GM18907 (cell line): Measurements from ENCODE around the gene MAST2.

Source experiments
- ATAC-seq: cut with Tn5 transposase; IDR thresholded peaks from one replicate; pipeline ENCODE4 v1.9.1; 2021; ENCODE audit warnings: mild to moderate bottlenecking, moderate library complexity; ENCODE audit not compliant: unreplicated experiment

The MAST2 gene

GRCh38 chr1:46013581-46013980, 210.2 kb downstream of the MAST2 start:
- no peak for ATAC-seq

- no peak for ATAC-seq
These were observed 214.6 kb downstream of the MAST2 start for GRCh38 chr1:46017876-46018503.

- no peak for ATAC-seq
These were observed 215.9 kb downstream of the MAST2 start for GRCh38 chr1:46019348-46019747.

DNA sequence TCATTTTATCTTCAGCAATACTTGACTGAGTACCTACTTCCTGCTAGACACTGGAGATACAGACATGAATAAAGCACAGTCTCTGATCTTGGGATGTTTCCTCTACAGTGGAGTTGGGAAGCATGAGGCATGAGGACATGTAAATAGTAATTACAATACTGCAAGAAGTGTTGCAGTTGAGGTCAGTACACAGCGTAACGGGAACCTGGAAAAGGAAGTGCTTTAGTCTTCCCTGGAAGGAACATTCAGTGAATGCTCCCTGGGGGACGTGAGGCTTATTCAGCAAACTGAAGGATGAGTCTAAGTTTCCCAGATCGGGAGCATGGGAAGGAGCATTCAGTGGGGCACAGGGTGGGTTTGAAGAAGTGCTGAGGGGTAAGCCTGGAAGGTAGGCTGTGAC, 216.6 kb downstream of the MAST2 start:
- ATAC-seq, result no peak

- ATAC-seq, result no peak
These were observed 217.9 kb downstream of the MAST2 start for GRCh38 chr1:46021046-46021996.

DNA sequence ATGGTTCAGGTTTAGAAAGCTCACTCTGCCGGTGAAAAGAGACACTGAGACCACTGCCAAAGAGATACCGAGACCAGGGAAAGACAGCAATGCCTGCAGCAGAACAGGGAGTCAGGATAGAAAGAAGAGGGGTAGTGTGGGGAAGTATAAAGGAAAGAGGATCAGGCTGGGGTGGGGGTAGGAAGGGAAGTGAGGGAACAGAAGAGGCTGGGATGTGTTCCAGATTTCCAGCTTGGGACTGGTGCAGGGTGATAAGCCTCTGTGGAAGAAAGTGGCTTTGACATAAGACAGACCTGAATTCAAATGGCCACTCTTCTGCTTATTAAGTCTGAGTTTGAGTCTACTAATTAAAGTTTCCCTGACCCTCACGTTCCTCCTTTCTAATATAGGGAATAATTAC, 223.1 kb downstream of the MAST2 start:
- ATAC-seq, result no peak

GRCh38 chr1:46027788-46028573, 224.6 kb downstream of the MAST2 start:
- no peak for ATAC-seq

GRCh38 chr1:46030074-46030870, 226.9 kb downstream of the MAST2 start:
- no peak for ATAC-seq

DNA sequence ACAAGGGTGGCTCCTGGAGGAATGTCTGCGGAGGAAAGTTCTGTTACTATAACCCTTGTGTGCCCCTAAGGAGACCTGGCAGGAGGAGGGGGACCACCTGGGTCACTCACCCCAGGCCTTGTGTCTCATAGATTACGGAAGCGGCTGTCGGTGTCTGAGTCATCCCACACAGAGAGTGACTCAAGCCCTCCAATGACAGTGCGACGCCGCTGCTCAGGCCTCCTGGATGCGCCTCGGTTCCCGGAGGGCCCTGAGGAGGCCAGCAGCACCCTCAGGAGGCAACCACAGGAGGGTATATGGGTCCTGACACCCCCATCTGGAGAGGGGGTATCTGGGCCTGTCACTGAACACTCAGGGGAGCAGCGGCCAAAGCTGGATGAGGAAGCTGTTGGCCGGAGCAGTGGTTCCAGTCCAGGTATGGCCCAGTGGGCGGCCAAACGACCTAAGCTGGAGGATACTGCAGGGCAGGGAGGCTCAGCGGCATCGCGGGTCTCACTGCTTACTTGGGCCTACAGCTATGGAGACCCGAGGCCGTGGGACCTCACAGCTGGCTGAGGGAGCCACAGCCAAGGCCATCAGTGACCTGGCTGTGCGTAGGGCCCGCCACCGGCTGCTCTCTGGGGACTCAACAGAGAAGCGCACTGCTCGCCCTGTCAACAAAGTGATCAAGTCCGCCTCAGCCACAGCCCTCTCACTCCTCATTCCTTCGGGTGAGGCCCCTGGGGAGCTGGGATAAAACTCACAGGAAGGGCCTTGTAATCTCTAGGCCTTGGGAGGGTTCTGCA, 227.7 kb downstream of the MAST2 start:
- no peak for ATAC-seq

DNA sequence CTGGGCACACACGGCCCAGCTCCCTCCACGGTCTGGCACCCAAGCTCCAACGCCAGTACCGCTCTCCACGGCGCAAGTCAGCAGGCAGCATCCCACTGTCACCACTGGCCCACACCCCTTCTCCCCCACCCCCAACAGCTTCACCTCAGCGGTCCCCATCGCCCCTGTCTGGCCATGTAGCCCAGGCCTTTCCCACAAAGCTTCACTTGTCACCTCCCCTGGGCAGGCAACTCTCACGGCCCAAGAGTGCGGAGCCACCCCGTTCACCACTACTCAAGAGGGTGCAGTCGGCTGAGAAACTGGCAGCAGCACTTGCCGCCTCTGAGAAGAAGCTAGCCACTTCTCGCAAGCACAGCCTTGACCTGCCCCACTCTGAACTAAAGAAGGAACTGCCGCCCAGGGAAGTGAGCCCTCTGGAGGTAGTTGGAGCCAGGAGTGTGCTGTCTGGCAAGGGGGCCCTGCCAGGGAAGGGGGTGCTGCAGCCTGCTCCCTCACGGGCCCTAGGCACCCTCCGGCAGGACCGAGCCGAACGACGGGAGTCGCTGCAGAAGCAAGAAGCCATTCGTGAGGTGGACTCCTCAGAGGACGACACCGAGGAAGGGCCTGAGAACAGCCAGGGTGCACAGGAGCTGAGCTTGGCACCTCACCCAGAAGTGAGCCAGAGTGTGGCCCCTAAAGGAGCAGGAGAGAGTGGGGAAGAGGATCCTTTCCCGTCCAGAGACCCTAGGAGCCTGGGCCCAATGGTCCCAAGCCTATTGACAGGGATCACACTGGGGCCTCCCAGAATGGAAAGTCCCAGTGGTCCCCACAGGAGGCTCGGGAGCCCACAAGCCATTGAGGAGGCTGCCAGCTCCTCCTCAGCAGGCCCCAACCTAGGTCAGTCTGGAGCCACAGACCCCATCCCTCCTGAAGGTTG, 231.4 kb downstream of the MAST2 start:
- ATAC-seq, result no peak

GRCh38 chr1:46036894-46037839, 233.8 kb downstream of the MAST2 start:
- ATAC-seq, result no peak

- ATAC-seq, result no peak
These were observed 236.2 kb downstream of the MAST2 start for GRCh38 chr1:46039571-46040052.

DNA sequence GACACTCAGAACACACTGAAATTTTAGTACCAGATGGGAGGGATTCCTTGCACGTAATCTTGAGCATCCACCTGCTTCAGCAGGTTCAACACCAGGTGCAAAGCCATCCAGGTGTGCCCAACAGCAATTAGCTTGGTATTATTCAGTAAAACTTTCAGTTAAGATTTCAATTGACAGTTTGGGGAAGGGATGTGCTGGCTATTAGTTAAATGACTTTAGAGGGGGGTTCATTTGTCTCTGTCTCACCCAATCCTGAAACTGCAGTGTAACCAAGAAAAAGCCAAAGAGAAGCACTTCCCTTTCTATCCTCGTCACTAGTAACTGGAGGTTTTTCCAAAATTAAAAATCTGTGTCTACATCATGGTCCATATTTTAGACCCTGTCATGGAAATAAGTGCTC, 238.1 kb downstream of the MAST2 start:
- ATAC-seq, result no peak

- no peak for ATAC-seq
These were observed 238.6 kb downstream of the MAST2 start for GRCh38 chr1:46041974-46042373.

DNA sequence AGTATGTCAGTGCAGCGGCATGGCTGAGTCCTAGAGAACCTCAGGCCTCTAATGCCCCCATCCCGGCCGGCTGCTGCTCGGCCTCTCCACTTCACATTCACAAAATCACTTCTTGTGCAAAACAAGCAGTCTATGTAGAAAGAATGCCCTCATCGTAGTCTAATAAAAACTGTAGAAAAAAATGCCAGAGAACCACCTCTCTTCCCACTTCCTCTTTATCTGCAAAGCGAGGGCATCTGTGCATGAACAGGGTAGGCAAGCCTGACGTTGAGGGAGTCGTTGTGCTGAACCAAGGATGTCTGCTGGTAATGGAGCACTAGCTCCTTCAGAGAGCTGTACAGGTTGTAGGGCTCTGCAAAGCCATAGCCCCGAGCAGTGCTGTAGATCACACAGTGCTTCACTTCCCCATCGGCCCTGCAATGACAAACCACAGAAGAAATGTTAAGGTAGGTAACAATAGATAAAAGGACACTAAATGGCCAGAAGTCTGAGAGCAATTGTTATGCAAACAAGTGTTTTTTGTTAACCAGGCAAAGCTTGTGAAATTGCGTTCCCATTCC, 240.1 kb downstream of the MAST2 start:
- ATAC-seq, result peak; percentile 85

DNA sequence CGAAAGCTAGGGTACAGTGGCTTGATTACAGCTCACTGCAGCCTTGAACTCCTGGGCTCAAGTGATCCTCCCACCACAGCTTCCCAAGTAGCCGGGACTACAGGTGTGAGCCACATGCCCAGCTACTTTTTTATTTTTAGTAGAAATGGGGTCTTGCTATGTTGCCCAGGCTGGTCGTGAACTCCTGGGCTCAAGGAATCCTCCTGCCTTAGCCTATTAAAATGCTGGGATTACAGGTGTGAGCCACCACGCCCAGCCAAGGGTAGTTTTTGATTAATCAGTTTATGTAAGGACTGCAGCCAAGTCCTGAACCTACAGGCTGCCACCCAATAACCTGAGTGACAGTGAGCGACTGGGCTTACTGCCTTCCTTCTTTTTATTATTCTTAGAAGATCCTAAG, 240.7 kb downstream of the MAST2 start:
- no peak for ATAC-seq

DNA sequence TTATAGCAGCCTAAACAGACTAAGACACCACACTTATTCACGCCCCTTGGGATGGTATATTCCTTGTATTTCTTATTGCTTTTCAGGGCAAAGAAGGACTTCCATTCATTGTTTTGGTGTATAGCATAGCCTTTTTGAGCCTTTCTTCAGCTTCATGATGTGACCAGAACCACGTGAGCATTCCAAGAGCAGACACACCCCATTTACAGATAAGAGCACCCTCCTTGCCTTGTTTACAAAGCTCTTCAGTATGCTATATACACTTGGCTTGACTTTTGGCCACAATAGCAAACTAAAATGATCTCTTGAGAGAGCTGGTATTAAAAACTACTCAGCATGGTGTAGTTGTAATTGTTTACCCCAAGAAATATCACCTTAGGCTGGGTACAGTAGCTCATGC, 250.3 kb downstream of the MAST2 start:
- no peak for ATAC-seq
